HCT116 (cell line): ENCODE data around the gene INPP5D. TPM values are rescaled to one million over a fixed set of nuclear protein-coding genes. Genes with fewer than 3 reads are reported as not detected.
"Not testable (repeated sequence)": the region's sequence is repeated elsewhere in the genome, so short reads cannot be mapped to it uniquely, and the experiment has no call there.

Source experiments
- ATAC-seq: fragments of 200-7000 bp; cut with Tn5 transposase; 2 replicates; pipeline ENCODE4 v1.9.1; 2020; ENCODE audit warnings: mild to moderate bottlenecking, moderate library complexity
- BruUV-seq: library from RNA; stranded (reverse); fragments of 400-500 nt; replicated peaks from 2 replicates; lab custom pipeline; 2021; lab: Mats Ljungman, UMichigan
- CTCF ChIA-PET: fragments of 300-600 bp; sonication (Branson Sonifier 250); formaldehyde crosslinking; loops from one replicate; lab custom pipeline; 2021; ENCODE audit warnings: antibody characterized with exemption; lab: Charles Lee
- POLR2A ChIA-PET: fragments of 300-600, 350-600 bp; sonication (Branson Sonifier 250); formaldehyde crosslinking; loops from one replicate; lab custom pipeline; 2021; ENCODE audit warnings: antibody characterized with exemption; lab: Charles Lee
- RAD21 ChIA-PET, 2 experiments: fragments of 300-600 bp; sonication (Branson Sonifier 250); formaldehyde crosslinking; loops; one replicate each; lab custom pipeline; 2023; ENCODE audit warnings: low total read pairs in 2 of 2; ENCODE audit not compliant: uncharacterized antibody in 2 of 2, unreplicated experiment in 2 of 2, low non-redundant PET in 1 of 2; lab: Charles Lee
- DNase-seq: peaks from one replicate; pipeline ENCODE4 v3.0.0-alpha.2; 2010; ENCODE audit warnings: low read depth, low spot score
- H2AFZ ChIP-seq: fragments of 200-600 bp; shearing (Covaris generic), sonication (generic); 2 replicates; pipeline ENCODE4 v1.6.1; 2017; ENCODE audit warnings: low read depth, mixed run types, mixed read lengths, antibody characterized with exemption, low read length; ENCODE audit not compliant: poor library complexity, severe bottlenecking
- H3K27ac ChIP-seq: 2 replicates; pipeline ENCODE4 v1.5.1; 2012; ENCODE audit warnings: low read depth, low read length
- H3K27me3 ChIP-seq: fragments of 200-600 bp; sonication (generic); 2 replicates; pipeline ENCODE4 v1.6.1; 2016; ENCODE audit warnings: mixed run types, low read length, mixed read lengths; ENCODE audit not compliant: insufficient read depth
- H3K36me3 ChIP-seq, 2 experiments: fragments of 200-500 bp in 1 of 2; fragments of 200-600 bp in 1 of 2; sonication (Bioruptor generic) in 1 of 2; sonication (generic) in 1 of 2; 2 replicates each; pipeline versions ENCODE4 v1.5.1 to v1.6.1; 2014 to 2016; ENCODE audit warnings: low read length in 2 of 2, inconsistent platforms in 1 of 2, mixed read lengths in 1 of 2, mixed run types in 1 of 2; ENCODE audit not compliant: insufficient read depth in 2 of 2, control insufficient read depth in 1 of 2
- H3K4me1 ChIP-seq, 2 experiments: fragments of 200-600 bp in 1 of 2; sonication (generic) in 1 of 2; 2 replicates each; pipeline versions ENCODE4 v1.5.1 to v1.6.1; 2012 to 2017; ENCODE audit warnings: low read length in 2 of 2, inconsistent platforms in 1 of 2, mild to moderate bottlenecking in 1 of 2, mixed read lengths in 1 of 2, mixed run types in 1 of 2, moderate library complexity in 1 of 2; ENCODE audit not compliant: insufficient read depth in 2 of 2, control insufficient read depth in 1 of 2
- H3K4me2 ChIP-seq: fragments of 200-600 bp; sonication (generic); 2 replicates; pipeline ENCODE4 v1.6.1; 2017; ENCODE audit warnings: mixed run types, low read length, mixed read lengths
- H3K4me3 ChIP-seq, 2 experiments: fragments of 200-600 bp in 1 of 2; sonication (generic) in 1 of 2; replicated peaks in 1 of 2; 2 replicates each; pipeline ENCODE4 v1.5.1; 2011 to 2016; ENCODE audit warnings: low read length in 2 of 2, control low read depth in 1 of 2, low read depth in 1 of 2, mild to moderate bottlenecking in 1 of 2, mixed read lengths in 1 of 2, mixed run types in 1 of 2
- H3K79me2 ChIP-seq: fragments of 200-600 bp; sonication (generic); 2 replicates; pipeline ENCODE4 v1.6.1; 2017; ENCODE audit warnings: mild to moderate bottlenecking, mixed run types, low read length, moderate library complexity, mixed read lengths; ENCODE audit not compliant: insufficient read depth
- H3K9ac ChIP-seq: fragments of 200-600 bp; sonication (generic); 2 replicates; pipeline ENCODE4 v1.6.1; 2016; ENCODE audit warnings: low read length, mixed read lengths
- H3K9me2 ChIP-seq: fragments of 200-600 bp; sonication (generic), shearing (Covaris generic); 2 replicates; pipeline ENCODE4 v1.6.1; 2017; ENCODE audit warnings: mixed run types, mild to moderate bottlenecking, moderate library complexity; ENCODE audit not compliant: insufficient read depth
- H3K9me3 ChIP-seq, 2 experiments: fragments of 200-500 bp in 1 of 2; fragments of 200-600 bp in 1 of 2; sonication (Bioruptor generic) in 1 of 2; sonication (generic) in 1 of 2; 2 replicates each; pipeline ENCODE4 v1.6.1; 2014 to 2017; ENCODE audit warnings: low read length in 2 of 2, mixed read lengths in 2 of 2, inconsistent platforms in 1 of 2, low read depth in 1 of 2, mild to moderate bottlenecking in 1 of 2, mixed run types in 1 of 2, moderate library complexity in 1 of 2; ENCODE audit not compliant: control insufficient read depth in 1 of 2, insufficient read depth in 1 of 2
- H4K20me1 ChIP-seq: fragments of 200-600 bp; sonication (generic), shearing (Covaris generic); 2 replicates; pipeline ENCODE4 v1.6.1; 2017; ENCODE audit warnings: mixed run types, mild to moderate bottlenecking, moderate library complexity; ENCODE audit not compliant: insufficient read depth
- ATF3 ChIP-seq: IDR thresholded peaks from 2 replicates; pipeline ENCODE4 v1.6.1; 2012
- CBX3 ChIP-seq: IDR thresholded peaks from 2 replicates; pipeline ENCODE4 v1.6.1; 2012; ENCODE audit warnings: low read depth
- CEBPB ChIP-seq: IDR thresholded peaks from 2 replicates; pipeline ENCODE4 v1.6.1; 2012; ENCODE audit warnings: low read depth
- EGR1 ChIP-seq: IDR thresholded peaks from 2 replicates; pipeline ENCODE4 v1.6.1; 2012; ENCODE audit warnings: low read depth
- ELF1 ChIP-seq: IDR thresholded peaks from 2 replicates; pipeline ENCODE4 v1.6.1; 2012; ENCODE audit warnings: low read depth, borderline replicate concordance
- EZH2phosphoT487 ChIP-seq: fragments of 200-600 bp; IDR thresholded peaks from 2 replicates; pipeline ENCODE4 v1.6.1; 2018; ENCODE audit warnings: antibody characterized with exemption, borderline replicate concordance
- JUND ChIP-seq: IDR thresholded peaks from 2 replicates; pipeline ENCODE4 v1.6.1; 2012
- MAX ChIP-seq: IDR thresholded peaks from 2 replicates; pipeline ENCODE4 v1.6.1; 2012
- POLR2AphosphoS5 ChIP-seq: IDR thresholded peaks from 2 replicates; pipeline ENCODE4 v1.6.1; 2011; ENCODE audit warnings: mild to moderate bottlenecking, low read depth, low read length, moderate library complexity
- RAD21 ChIP-seq: IDR thresholded peaks from 2 replicates; pipeline ENCODE4 v1.6.1; 2012; ENCODE audit warnings: low read depth, mild to moderate bottlenecking
- REST ChIP-seq: IDR thresholded peaks from 2 replicates; pipeline ENCODE4 v1.6.1; 2012; ENCODE audit warnings: low read depth
- SP1 ChIP-seq: IDR thresholded peaks from 2 replicates; pipeline ENCODE4 v1.6.1; 2012; ENCODE audit warnings: low read depth
- SRF ChIP-seq: IDR thresholded peaks from 2 replicates; pipeline ENCODE4 v1.6.1; 2012; ENCODE audit warnings: low read depth
- ZBTB33 ChIP-seq: IDR thresholded peaks from 2 replicates; pipeline ENCODE4 v1.6.1; 2011; ENCODE audit warnings: mild to moderate bottlenecking, low read length, moderate library complexity; ENCODE audit not compliant: insufficient replicate concordance; ENCODE audit errors: extremely low read depth
- ZFX ChIP-seq: fragments of 450-650 bp; IDR thresholded peaks from 2 replicates; pipeline ENCODE4 v1.6.1; 2017
- ZNF274 ChIP-seq: fragments of 200-500 bp; sonication (Bioruptor generic); IDR thresholded peaks from 2 replicates; pipeline ENCODE4 v1.6.1; 2014; ENCODE audit warnings: mild to moderate bottlenecking, low read depth, low read length, inconsistent platforms
- intact Hi-C: fragments of 100-400 bp; cut with micrococcal nuclease; formaldehyde crosslinking; loops from 2 replicates; pipeline ENCODE4 v1.10.0; 2022
- total RNA-seq: library from RNA; stranded (reverse); gene quantifications from one replicate; pipeline ENCODE4 v1.2.1, GENCODE V29; 2021; ENCODE audit not compliant: unreplicated experiment

Gene INPP5D
- total RNA-seq, 1 experiment from 2014 or later, result 1.8 TPM

DNA sequence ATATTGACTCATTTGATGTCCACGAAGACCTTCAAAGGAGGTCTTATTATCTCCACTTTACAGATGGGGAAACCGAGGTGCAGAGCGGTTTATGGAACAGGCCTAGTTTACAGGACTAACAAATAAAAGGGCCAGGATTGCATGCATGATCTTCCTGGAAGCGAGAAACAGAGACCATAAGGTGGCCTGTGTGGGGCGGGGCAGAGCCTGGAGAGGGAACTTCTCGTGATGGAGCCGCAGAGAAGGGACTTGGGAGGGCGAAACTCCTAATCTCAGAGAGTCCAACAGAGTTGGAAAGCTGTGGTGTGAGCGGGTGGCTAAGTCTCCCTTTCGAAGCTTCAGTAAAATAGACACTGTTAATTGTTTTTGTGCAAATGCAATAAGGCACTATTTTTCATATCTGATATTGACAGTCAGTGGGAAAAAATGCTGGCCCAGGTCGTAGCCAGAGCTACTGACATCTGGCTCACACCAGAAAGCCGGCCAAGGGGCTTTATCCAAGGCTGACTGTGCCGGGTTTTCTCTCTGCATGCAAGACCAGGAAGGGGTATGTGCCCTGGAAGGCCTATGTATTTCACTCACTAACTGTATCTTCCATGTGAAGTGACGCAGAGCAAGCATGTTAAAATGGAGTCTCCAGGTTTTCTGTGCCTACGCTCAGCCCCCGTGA is 4.5 kb downstream of the INPP5D start:
- no peaks in the 10 kb centered on the region for H3K27me3 ChIP-seq
- H3K4me1 ChIP-seq, result no peaks in the 10 kb centered on the region
- intact Hi-C loops, result no loop called here
- H3K27ac ChIP-seq, result no peak overlapping the region
- H2AFZ ChIP-seq, result no peak overlapping the region
- H3K9me3 ChIP-seq, result no peaks in the 10 kb centered on the region
- no peak overlapping the region for H3K9ac ChIP-seq
- DNase-seq, result no peak
- no peaks in the 10 kb centered on the region for H3K79me2 ChIP-seq
- H4K20me1 ChIP-seq, result no peaks in the 10 kb centered on the region
- H3K4me2 ChIP-seq, result no peak overlapping the region
- RAD21 ChIA-PET, result no interaction called here
- TF ChIP-seq CEBPB, result no peak
- TF ChIP-seq ZFX, result no peak
- TF ChIP-seq CBX3, result no peak
- TF ChIP-seq EGR1, result no peak
- TF ChIP-seq JUND, result no peak
- no peak for TF ChIP-seq POLR2AphosphoS5
- no peak for TF ChIP-seq ZNF274
- no peak for TF ChIP-seq ATF3
- no peak for TF ChIP-seq RAD21
- TF ChIP-seq MAX, result no peak
- TF ChIP-seq SRF, result no peak
- TF ChIP-seq EZH2phosphoT487, result no peak
- TF ChIP-seq SP1, result no peak
- TF ChIP-seq REST, result no peak
- TF ChIP-seq ZBTB33, result no peak
- no peak for TF ChIP-seq ELF1
- TF ChIP-seq, all 23 proteins: peak for 0
- H3K4me3 ChIP-seq, result no peak overlapping the region
- no peaks in the 10 kb centered on the region for H3K36me3 ChIP-seq
- ATAC-seq, result no peak
- no peaks in the 10 kb centered on the region for H3K9me2 ChIP-seq
- CTCF ChIA-PET, result no interaction called here
- BruUV-seq, result no TSS peak
- POLR2A ChIA-PET, result no interaction called here

- H3K9me3 ChIP-seq, H3K4me1 ChIP-seq, H3K4me2 ChIP-seq, H2AFZ ChIP-seq, H3K79me2 ChIP-seq, BruUV-seq, H3K27ac ChIP-seq, H3K9me2 ChIP-seq, H3K4me3 ChIP-seq, H3K27me3 ChIP-seq, RAD21 ChIA-PET, H3K9ac ChIP-seq, CTCF ChIA-PET, intact Hi-C loops, H4K20me1 ChIP-seq, H3K36me3 ChIP-seq, ATAC-seq, DNase-seq: not testable (repeated sequence)
- POLR2A ChIA-PET, result interaction anchor here (0.7 kb wide), 1 partner anchor 185 kb away, joined by 3 read pairs; no protein-coding TSS in a partner anchor
Measured at GRCh38 chr2:233065200-233065589, 5.1 kb downstream of the INPP5D start.
